HG03060 (cell line): ENCODE data around the gene DPY19L1.
"Not testable (repeated sequence)": the region's sequence is repeated elsewhere in the genome, so short reads cannot be mapped to it uniquely, and the experiment has no call there.

Experiments
- ATAC-seq: cut with Tn5 transposase; IDR thresholded peaks from one replicate; pipeline ENCODE4 v1.9.1; 2021; ENCODE audit warnings: low read depth, moderate number of reproducible peaks; ENCODE audit not compliant: unreplicated experiment

The DPY19L1 gene

GRCh38 chr7:35035511-35035961, 1.7 kb downstream of the DPY19L1 start:
- no peak for ATAC-seq

DNA sequence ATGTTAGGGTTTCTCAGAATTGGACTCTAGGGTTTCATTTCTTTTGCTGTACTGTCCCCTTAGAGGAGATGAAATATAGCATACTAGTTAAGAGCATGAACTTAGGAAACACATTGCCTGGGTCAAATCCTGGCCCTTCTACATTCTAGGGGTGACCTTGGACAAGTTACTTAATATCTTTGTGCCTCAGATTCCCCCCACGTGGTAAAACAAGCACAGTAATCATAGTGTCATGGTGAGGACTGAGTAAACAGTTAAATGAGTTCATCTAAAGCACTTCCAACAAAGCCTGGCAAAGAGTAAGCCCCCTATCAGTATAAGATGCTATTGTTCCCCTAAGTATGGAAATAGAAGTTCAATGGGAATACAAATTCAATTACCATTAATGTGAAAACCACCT, 5.1 kb downstream of the DPY19L1 start:
- no peak for ATAC-seq

DNA sequence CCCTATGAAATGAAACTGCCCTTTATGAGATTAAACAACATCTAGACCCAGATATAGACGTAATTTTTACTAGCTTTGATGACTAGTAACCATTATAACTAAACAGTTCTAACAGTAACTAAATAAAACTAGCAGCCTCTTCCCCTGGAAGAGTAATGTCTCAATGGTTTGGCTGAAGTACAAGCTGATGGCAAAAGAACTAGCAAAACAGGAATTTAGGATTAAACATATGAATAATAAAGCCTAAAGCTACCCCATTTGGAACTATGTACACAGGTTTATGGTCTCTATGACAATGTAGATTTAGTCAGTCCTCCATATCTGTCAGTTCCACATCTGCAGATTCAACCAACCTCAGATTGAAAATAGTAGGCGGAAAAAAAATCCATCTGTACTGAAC, 6.4 kb downstream of the DPY19L1 start:
- no peak for ATAC-seq

DNA sequence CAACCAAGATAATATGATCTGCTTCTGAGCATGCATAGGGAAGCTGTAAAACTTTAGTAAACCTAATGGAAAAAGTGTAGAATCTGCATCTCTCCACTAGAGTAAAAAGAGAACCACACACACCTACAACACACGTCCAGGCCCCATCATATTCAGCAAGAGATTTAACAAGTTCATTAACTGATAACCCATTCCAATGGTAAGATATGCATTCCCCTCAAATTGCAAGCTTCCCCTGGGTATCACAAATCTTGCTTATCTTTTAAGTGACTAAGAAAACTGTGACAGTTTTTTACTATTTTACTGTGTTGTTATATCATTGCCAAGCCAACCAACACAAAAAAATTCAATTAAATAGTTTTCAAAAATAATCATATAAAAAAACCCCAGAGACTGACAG, 8.0 kb downstream of the DPY19L1 start:
- no peak for ATAC-seq

- ATAC-seq = no peak
Measured at GRCh38 chr7:35026150-35026549, 11.1 kb downstream of the DPY19L1 start.

DNA sequence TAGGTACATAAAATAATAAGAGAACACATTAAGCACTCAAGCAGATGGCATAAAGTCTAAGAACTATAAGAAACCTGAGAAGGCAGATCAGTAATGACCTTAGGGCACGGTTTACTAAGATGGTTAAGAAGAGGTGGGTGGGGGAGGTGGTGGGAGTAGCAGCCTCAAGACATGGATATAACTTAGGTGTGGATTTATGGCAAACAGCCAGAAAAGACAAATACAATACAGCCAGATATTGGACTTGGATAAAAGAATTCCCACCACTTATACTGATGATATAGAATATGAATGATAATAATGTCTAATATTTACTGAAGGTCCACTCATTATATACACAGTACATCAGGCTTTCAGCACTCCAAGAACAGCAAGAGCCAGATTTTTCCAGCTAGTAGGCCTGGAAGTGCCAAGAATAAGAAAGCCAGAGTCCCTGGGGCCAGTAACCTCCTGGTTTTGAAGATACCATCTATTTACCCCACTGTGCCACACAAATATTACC, 11.9 kb downstream of the DPY19L1 start:
- ATAC-seq = no peak

DNA sequence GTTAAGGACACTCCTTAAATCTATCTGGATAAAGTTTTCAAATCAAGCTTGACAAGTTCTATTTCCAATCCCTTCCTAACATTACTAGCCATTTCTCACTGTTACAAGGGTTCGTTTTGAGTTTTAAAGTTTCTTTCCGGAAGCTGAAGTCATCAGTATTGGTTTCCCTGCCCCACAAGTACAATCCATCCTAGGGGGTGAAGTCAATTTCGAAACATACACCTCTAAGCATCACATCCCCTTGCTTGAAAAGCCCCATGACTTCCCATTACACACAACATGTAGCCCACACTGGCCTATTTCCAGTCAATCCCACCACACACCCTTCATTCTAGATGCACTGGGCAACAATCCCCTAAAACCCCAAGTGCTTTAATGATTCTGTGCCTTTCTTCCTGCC, 13.0 kb downstream of the DPY19L1 start:
- no peak for ATAC-seq

DNA sequence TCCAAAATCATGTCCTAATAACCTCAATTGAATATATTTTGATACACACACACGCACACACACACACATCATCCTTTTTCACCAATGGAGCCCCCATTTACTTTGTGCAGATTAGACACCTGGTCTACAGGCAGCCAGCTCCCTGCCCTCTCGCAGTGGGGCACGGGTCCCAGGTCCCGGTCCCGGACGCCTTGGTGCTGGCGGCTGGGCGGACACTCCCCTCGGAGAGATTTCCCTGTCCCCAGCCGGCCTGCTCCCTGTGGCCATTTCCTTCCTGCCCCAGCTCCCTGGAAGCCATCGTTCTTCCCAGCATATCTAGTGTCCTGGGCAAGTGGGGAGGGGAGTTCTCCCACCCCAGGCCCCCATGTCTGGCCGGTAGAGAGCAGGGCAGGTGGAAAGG, 14.6 kb downstream of the DPY19L1 start:
- ATAC-seq = no peak

DNA sequence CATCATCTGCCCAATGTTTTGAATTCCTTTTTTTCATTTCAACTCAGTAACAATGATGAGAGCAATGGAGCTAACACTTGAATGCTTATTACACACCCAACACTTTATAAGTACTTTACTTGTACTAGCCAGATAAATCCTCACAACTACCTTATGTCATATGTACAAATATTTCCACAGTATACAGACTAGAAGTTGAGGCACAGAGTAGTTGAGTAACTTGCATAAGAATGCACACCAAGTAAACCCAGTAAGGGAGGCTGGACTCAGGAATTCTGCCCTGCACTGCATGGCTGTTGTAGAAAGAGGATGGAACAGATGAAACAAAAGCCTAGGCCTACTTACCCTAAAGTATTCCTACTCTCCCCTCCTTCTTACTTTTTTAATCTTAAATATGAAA, 15.8 kb downstream of the DPY19L1 start:
- no peak for ATAC-seq

GRCh38 chr7:35019801-35020200, 17.5 kb downstream of the DPY19L1 start:
- no peak for ATAC-seq

GRCh38 chr7:35019179-35019729, 18.0 kb downstream of the DPY19L1 start:
- no peak for ATAC-seq

GRCh38 chr7:35015346-35015859, 21.9 kb downstream of the DPY19L1 start:
- ATAC-seq = no peak

GRCh38 chr7:35012160-35012559, 25.1 kb downstream of the DPY19L1 start:
- no peak for ATAC-seq

GRCh38 chr7:35011085-35011484, 26.2 kb downstream of the DPY19L1 start:
- ATAC-seq = no peak

- no peak for ATAC-seq
Measured at GRCh38 chr7:35007768-35008167, 29.5 kb downstream of the DPY19L1 start.

DNA sequence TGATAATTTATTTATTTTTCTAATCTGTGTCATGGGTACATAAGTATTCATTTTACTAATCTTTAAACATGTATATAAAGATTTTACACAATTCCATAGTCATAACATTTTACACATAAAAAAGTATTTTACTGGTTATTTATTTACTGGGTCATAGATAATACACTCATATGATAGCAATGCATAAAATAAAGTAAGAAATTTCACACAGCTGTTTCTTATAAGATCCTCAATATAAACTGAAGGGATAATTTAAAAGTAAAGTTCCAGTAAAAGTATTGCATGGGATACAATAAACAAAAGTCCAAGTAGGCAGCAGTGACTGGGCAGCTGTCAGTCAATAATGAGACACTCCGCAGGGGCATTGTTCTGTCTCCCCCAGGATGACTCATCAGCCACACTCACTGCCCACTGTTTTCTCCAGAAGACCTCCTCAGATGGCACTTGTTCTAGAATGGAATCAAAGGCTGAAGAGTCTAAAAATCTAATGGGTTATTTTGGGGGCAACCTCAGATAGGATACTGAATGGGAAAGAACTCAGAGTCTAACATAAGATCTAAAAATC, 32.7 kb downstream of the DPY19L1 start:
- ATAC-seq = no peak

- peak; percentile 38 for ATAC-seq
Measured at GRCh38 chr7:35003679-35004303, 33.5 kb downstream of the DPY19L1 start.

DNA sequence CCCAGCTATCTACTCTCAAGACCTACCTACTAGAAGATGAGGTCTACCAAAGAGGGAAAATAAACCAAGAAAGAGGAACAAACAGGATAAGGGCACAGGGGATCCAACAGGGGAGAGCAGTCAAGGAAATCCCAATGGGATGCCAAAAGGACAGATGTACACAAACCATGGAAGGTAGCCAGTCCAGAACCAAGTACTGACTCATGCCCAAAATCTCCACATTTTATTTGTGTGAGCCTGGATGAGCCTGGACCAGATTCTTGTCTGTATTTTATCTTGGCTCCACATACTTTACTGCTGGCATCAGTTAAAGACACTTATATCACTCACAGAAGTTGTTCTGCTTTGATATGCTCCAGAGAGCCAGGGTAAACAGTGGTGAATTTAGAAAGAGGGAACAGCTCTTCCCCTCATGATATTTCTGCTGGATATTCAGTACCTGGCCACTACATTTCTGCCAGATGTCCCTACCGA, 34.1 kb downstream of the DPY19L1 start:
- not testable (repeated sequence) for ATAC-seq

DNA sequence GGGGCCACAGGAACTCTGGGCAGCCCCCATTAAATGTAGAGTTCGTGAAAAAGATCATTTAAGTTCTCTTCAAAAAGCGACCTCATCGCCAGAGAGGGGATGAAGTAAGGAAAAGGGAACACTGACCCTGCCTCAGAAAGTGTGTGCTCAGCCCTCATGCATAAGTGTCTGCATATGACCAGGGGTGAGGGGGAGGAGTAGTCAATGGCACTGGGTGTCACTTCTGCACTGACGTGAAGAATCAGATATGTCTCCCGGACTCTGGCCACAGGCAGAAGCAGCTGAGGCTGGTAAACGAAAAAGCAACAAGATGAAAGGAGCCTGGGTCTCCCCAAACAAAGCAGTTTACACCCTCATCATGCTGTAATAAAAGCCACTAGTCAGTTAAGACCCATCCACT, 39.0 kb downstream of the DPY19L1 start:
- not testable (repeated sequence) for ATAC-seq

GRCh38 chr7:34996423-34997090, 40.7 kb downstream of the DPY19L1 start:
- not testable (repeated sequence) for ATAC-seq

DNA sequence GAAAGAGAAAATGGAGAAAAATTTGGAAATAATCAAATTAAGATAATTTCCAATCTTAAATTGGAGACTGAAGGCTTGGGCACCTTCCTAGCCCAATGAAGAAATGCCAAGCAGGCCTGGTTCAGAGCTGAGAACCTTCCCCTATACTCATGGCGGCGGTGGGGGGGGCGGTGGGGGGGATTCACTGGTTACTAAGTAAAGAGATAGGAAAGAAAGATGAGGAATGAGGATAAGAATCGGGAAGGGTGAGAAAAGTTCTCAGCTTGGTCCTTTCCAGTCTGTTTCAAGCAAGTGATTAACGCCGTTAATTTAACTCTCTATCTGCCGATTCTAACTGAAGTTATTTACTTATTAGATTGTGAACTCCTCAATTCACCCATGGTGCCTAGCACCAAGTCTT, 41.5 kb downstream of the DPY19L1 start:
- no peak for ATAC-seq
